Astrocyte of the spinal cord (primary cell): Measurements from ENCODE around the gene DIP2C.

ENCODE experiments used
- DNase-seq: peaks from one replicate; pipeline ENCODE4 v3.0.0; 2011; ENCODE audit warnings: low read depth, low spot score
- H3K4me3 ChIP-seq: 2 replicates; pipeline ENCODE4 v1.5.1; 2011; ENCODE audit warnings: low read depth, mild to moderate bottlenecking, low read length, moderate library complexity
- CTCF ChIP-seq: IDR thresholded peaks from 2 replicates; pipeline ENCODE4 v1.5.1; 2012; ENCODE audit warnings: low read depth, mild to moderate bottlenecking, low read length, inconsistent platforms
- in situ Hi-C: cut with HindIII; loops from 2 replicates; pipeline ENCODE4 v1.10.0; 2017; ENCODE audit warnings: low sequenced_read_pairs

The DIP2C gene

GRCh38 chr10:604716-605631, 84.5 kb downstream of the DIP2C start:
- in situ Hi-C loops = no loop called here
- DNase-seq = no peak
- no peak overlapping the region for H3K4me3 ChIP-seq
- no peak for TF ChIP-seq CTCF

GRCh38 chr10:603745-604144, 85.7 kb downstream of the DIP2C start:
- TF ChIP-seq CTCF = no peak
- H3K4me3 ChIP-seq = no peak overlapping the region
- in situ Hi-C loops = no loop called here

GRCh38 chr10:602391-603005, 87.0 kb downstream of the DIP2C start:
- H3K4me3 ChIP-seq = no peak overlapping the region
- no peak for TF ChIP-seq CTCF
- in situ Hi-C loops = no loop called here
- DNase-seq = no peak

More at GRCh38 chr10:603745-604144, 85.7 kb downstream of the DIP2C start:
- DNase-seq = no peak

GRCh38 chr10:601660-601963, 87.9 kb downstream of the DIP2C start:
- TF ChIP-seq CTCF = no peak
- in situ Hi-C loops = no loop called here
- DNase-seq = no peak
- H3K4me3 ChIP-seq = no peak overlapping the region

- no peak overlapping the region for H3K4me3 ChIP-seq
- TF ChIP-seq CTCF = no peak
- in situ Hi-C loops = no loop called here
- DNase-seq = peak; percentile 62
Observed at GRCh38 chr10:600876-601659, 88.4 kb downstream of the DIP2C start.

- in situ Hi-C loops = no loop called here
- DNase-seq = no peak
- no peak overlapping the region for H3K4me3 ChIP-seq
- TF ChIP-seq CTCF = no peak
Observed at GRCh38 chr10:600234-600633, 89.2 kb downstream of the DIP2C start.
